NCI-H446 treated with DMSO at 0.1 percent for 48 hours (cell line): ENCODE measurements around the gene UTP11.
"Not testable (repeated sequence)": the region's sequence is repeated elsewhere in the genome, so short reads cannot be mapped to it uniquely, and the experiment has no call there.

Source experiments
- DNase-seq: peaks from one replicate; lab custom pipeline; 2025; lab: John Stamatoyannopoulos, UW

UTP11 gene, protein sequence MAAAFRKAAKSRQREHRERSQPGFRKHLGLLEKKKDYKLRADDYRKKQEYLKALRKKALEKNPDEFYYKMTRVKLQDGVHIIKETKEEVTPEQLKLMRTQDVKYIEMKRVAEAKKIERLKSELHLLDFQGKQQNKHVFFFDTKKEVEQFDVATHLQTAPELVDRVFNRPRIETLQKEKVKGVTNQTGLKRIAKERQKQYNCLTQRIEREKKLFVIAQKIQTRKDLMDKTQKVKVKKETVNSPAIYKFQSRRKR

DNA sequence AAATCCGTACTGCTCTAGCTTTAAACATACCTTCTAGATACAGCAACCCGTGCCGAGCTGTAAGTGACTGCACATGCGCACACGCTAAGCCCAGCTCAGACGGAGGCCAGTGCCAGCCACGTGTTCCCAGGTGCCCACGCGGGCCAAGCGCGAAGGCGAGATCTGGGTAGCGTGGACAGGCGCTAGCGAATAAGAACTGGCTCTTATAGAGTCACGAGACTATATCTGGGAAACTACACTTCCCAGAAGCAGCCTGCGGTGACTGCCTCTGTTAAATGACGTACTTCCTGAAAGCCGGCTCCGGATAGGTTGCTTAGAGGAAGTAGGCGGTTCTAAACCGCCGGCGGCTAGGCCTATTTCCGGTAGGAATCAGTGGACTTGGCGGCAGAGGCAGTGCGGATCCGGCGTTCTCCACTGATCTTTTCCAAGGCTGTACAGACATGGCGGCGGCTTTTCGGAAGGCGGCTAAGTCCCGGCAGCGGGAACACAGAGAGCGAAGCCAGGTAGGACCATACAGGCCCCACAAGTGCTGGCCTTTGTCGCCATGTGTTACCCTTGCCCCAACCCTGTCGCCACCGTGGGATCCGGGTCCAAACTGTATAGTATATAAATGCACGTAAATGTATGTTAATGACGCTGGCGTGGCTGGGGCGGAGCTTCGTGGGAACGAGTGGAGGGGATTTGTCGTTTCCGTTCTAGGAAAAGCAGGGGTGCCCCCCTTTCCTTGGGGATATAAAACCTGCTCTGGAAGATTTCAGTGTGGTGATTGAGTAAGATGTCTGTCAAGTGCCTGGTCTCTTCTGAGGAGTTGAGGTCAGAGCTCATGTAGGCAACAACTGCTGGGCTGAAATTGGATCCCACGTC is at the start of gene UTP11:
UTP11 (plus strand) TSS at position 372 of the 864 bp plus-strand sequence; CDS start at position 441, 69 bp downstream.
- peak; percentile 99 for DNase-seq

DNA sequence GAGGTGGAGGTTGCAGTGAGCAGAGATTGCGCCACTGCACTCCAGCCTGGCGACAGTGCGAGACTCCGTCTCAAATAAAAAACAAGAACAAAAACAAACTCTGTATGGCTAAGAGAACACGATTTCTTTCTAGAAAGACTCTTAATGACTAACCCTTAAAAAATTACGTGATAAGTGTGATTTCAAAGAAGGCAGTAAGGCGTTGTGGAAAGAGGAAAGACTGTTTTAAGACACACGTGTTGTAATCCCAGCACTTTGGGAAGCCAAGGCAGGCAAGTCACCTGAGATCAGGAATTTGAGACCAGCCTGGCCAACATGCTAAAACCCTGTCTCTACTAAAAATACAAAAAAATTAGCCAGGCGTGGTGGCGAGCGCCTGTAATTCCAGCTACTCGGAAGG is 48.4 kb upstream of the UTP11 start:
- not testable (repeated sequence) for DNase-seq

DNA sequence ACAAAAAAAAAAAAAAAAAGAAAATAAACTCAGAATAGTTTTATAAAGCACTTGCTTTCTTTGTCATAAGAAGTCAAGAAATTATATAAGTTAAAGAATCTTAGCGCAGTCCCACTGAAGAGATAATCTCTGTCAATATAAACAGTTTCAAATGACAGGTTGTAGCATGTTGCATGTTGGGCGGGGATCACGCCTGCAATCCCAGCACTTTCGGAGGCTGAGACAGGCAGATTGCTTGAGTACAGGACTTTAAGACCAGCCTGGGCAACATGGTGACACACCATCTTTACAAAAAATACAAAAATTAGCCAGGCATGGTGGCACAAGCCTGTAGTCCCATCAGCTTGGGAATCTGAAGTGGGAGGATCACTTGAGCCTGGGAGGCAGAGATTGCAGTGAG is 47.2 kb upstream of the UTP11 start:
- no peak for DNase-seq

DNA sequence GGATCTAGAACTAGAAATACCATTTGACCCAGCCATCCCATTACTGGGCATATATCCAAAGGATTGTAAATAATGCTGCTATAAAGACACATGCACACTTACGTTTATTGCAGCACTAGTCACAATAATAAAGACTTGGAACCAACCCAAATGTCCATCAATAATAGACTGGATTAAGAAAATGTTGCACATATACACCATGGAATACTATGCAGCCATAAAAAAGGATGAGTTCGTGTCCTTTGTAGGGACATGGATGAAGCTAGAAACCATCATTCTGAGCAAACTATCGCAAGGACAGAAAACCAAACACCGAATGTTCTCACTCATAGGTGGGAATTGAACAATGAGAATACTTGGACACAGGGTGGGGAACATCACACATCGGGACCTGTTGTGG is 38.9 kb upstream of the UTP11 start:
- DNase-seq, result not testable (repeated sequence)

DNA sequence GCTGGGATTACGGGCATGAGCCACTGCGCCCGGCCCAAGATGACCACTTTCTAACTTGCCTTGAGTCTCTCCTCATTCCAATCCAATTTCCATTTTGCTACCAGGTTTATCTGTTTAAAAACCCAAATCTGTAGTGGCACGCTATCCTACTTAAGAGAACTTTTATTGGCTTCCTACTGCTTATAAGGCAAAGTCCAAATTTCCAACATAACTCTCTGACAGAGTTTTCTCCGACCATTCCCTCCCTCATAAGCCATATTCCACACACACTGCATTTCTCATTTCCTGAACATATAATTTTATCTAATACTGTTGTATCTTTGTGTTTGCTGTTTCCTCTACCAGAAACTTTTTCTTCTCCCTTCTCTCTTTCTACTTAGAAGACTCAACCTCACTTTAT is 38.0 kb upstream of the UTP11 start:
- DNase-seq, result no peak

DNA sequence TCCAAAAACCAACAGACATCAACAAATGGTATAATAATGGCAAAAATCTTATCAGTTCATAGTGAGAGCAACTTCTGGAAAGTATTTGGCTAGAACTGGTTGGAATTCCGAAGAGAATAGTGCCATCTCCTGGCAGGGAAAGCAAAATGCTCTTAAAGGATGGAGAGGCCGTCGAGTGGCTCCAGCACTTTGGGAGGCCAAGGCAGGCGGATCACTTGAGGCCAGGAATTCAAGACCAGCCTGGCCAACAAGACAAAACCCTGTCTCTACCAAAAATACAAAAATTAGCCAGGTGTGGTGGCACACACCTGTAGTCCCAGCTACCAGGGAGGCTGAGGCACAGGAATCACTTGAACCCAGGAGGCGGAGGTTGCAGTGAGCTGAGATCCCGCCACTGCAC is 37.5 kb upstream of the UTP11 start:
- DNase-seq, result peak; percentile 5

DNA sequence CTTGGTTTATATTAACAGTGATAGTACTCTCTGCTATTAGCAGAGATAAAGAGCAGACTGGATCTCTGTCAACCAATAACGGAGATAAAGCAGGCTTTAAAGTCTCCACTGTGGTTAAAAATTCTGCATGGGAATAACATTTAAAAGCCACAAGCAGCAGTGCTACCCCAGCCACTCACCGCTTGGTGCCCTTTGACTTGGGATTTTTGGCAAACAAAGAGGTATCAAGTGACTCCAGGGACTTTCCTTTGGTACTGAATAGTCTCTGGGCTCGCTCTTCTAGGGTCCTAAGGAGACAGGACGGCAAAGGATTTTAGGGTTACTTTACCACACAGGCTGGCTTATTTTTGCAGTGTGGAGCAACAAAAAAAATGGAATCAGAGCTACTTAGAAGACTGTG is 34.0 kb upstream of the UTP11 start:
- DNase-seq, result no peak

DNA sequence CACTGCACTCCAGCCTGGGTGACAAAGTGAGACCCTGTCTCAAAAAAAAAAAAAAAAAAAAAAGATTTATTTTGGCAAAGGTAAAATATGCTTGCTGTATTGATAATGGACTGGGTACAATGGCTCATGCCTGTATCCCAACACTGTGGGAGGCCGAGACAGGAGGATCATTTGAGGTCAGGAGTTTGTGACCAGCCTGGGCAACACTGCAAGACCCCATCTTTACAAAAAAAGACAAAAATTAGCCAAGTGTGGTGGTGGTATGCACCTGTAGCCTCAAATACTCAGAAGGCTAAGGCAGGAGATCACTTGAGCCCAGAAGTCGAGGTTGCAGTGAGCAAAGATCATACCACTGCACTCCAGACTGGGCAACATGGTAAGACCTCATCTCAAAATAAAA is 29.0 kb upstream of the UTP11 start:
- DNase-seq, result no peak

DNA sequence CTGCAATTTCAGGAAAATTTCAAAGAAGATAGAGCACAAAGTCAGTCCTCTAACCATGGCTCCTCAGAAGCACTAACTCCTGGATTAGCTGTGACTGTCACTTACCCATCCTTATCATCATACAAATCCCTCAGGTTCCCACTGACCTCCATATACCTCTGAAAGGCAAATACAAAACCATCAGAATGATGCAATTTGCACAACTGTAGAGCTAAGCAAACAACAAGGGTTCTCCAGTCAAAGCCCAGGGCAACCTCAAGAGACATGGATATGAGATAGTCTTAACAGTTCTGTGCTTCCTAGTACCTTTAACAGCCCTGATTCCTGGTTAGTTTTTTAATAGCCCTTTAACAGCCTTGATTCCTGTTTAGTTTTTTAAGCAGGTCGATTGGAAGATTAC is 24.9 kb upstream of the UTP11 start:
- DNase-seq, result no peak

DNA sequence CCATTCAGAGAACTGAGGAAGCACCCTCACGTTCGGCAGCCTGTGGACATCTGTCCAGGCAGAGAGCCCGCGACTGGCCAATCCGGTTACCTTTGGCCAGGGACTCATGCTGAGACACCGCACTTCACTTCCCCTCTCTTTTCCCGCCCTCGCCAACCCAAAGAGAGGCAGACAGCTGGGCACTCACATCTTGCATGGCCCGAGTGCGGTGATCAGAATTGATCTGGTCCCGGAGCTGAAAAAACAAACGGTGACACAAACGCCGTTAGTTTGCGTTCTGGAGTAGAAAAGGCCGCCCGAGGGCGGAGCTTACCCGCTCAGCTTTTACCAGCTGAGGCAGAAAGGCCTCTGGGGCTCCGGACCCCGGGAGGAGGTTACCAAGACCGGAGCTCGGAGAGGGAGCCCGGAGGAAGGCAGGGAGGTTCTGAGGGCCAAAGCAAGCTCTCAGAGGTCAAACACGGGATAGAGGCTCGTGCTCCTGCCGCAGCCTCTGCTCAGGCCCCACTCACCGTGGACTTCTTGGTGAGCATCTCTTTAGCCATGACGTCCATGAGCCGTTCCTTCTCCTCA is 23.1 kb upstream of the UTP11 start:
- peak; percentile 7 for DNase-seq

DNA sequence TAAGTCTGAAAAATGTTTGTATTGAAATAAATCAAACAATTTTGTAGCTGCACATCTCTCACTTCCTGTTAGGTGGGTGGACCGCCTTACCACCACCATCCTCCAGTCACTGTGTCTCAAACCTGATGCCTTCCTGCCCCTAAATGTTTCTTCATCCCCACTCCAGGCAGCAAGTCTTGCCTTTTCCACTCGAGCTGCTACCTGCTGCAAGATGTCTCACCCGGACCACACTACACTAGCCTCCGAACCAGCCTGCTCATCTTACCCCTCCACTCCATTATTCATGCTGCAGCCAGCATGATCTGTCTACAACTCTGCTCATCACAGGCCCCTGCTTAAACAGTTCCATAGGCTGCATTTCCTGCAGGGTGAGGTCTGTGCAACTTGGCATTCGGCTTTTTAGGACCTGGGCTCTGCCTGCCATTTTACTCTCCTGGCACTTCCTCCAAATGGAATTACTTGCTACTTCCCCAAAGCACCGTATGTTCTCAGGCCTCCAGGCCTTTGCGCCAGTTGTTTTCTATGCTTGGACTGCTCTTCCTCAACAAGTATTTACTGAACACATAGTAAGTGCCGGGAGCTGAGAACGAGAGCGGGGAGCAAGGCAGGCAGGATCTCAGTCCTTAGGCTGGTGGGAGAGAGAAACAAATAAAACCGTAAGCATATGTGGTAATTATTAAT is 17.5 kb upstream of the UTP11 start:
- no peak for DNase-seq

DNA sequence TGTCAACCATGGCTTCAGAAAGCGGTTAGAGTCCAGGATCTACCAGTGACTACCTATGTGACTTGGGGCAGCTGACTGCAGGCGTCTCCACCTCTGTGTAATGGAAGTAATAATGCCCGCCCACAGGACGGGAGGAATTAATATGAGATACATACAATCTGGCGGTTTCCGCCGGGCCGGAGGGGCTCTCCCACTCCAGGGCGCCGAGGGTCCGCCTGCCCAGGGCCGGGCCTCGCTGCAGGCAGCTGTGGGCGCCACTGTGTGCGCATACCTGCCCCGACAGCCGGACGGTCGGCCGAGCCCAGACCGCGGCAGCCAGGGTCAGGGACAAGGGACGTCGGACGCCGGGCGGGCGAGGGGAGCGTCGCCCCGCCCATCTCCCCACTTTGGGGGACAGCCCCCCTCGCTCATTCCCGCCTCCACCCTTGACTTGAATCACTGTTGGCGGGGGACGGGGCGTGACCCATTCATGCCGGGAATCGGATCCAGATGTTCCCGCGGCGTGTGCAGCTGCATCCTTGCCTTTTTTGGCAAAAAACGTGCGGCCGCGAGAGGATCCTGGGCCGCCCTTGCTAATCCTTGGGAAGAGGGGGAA is 16.7 kb upstream of the UTP11 start:
- DNase-seq, result no peak

DNA sequence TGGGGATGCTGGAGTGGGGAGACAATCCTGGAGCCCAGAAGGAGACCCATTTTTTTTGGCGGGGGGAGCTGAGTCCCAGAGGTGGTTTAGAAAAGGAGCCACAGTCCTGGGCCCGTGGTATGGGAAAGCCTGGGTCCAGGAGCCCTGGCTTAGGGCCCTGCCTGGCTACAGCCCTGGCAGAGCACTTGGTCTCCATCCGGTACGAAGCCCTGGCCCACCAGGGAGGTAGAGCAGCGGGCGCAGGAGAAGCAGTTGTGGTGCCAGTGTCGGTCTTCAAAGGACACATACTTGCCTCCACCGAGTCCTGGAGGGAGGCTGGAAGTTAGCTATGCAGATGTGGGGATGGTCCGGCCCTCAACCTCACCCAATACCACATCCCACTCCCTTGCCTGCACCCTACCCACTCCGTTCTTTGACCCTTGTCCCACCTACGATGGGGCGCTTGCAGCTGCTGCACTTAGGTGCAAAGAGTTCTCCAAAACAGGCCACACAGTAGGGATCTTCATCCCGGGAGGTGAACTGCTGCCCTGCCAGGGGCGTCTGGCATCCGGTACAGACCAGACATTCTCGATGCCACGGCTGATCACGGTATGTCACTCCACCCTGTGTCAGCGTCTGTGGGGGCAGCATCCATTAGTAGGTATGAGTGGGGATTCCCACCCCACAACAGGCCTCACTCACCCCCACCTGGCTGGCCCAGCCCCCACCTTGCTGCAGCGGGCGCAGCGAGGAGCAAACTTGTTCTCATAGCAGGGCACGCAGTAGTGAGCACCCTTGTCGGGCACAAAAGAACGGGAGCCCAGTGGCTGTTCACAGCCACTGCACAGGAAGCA is 15.1 kb upstream of the UTP11 start:
- DNase-seq, result no peak

DNA sequence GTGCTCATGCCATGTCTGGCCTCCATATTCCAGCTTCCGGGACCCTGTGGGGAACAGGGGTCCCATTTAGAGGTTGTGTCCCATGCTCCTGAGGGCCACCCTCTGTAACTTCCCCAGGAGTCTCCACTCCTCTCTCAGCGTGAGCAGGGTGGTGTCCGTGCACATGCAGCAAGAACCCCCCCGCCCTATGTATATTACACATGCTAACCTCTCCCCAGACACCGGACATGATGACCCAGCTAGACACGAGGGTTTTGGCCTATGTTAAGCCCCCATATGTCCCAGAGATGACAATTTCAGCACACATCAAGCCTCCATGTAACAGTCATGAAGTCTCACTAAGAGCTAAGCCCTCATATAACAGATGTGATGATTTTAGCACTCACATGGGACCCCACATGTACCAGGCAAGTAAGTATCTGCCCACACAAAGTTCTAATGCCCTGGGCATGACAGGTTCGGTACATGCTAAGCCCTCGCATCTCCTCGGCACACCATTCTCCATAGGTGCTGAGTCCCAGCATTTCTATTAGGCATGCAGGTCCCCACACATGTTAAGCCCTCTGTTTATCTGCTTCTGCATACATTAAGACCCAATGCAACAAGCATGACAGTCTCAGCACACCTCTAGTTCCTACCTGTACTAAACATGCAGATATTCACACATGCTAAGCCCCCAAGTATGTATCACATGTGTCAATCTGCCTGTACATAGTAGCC is 14.3 kb upstream of the UTP11 start:
- DNase-seq, result no peak

DNA sequence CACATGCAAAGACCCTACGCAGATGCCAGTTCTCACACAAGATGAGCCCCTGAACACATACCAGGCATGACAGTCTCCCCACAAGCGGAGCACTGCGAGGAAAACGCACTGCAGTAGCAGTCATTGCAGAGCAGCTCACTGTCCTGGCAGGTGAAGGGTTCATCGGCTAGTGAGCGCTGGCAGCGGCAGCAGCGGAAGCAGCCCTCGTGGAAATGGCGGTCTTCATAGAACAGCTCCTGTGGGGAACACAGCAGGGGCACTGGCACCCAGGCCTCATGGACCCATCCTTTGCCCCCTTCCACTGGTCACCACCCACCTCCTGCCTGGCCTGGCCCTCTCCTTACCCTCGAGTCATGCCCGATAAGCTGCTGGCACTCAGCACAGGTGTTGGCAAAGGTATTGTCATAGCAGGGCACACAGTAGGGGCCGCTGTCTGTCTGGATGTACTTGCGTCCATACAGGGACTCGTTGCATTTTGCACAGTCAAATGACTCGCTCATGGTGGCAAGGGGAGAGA is 13.6 kb upstream of the UTP11 start:
- no peak for DNase-seq

DNA sequence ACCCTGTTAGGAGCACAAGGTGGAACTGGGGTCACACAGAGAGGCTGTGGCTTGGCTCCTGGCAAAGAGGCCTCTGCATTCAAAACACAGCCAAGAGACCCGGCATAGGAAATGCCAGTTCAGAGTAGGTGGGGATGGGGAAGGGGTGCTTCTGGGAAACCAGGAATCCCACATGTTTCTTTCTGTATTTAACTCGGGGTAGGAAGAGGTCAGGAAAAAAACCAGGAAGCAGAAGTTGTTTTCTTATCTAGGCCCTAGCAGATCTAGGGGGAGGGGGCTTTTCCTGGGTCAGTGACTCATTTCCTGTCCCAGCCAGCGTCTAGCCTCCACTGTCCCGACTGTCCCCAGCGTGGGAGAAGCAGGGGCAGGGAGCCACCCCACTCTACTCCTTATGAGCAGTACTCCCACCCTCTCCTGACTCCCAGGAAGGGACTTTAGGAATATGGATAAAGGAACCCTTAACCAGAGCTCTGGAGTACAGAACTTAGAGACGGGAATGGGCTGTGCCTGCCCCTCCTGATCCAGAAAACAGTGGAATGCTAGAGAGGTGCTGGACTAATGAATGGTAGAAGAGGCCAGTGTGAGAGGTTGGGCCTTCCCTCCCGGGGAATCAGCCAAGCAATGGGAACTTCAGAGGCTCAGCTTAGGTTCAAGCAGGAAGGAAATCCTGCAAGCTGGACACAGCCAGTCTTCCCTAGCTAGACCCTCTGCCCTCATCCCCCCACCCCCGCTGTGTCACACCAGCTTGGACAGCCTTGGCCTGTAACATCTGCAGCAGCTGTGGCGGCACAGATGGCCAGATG is 12.9 kb upstream of the UTP11 start:
- no peak for DNase-seq

DNA sequence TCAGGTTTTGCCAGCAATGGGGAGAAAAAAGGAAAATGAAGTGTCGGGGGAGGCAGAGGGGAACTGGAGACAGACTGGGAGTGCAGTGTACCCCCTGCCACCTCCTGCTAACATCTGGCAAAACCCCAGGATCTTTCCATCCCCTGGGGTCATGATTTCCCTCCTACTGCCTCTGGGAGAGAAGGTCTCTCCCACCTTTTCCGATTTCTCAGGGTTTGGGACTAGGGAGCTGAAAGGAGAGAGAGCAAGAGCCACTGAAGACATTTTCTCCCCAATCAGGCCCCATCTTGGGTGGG is 12.4 kb upstream of the UTP11 start:
- no peak for DNase-seq

DNA sequence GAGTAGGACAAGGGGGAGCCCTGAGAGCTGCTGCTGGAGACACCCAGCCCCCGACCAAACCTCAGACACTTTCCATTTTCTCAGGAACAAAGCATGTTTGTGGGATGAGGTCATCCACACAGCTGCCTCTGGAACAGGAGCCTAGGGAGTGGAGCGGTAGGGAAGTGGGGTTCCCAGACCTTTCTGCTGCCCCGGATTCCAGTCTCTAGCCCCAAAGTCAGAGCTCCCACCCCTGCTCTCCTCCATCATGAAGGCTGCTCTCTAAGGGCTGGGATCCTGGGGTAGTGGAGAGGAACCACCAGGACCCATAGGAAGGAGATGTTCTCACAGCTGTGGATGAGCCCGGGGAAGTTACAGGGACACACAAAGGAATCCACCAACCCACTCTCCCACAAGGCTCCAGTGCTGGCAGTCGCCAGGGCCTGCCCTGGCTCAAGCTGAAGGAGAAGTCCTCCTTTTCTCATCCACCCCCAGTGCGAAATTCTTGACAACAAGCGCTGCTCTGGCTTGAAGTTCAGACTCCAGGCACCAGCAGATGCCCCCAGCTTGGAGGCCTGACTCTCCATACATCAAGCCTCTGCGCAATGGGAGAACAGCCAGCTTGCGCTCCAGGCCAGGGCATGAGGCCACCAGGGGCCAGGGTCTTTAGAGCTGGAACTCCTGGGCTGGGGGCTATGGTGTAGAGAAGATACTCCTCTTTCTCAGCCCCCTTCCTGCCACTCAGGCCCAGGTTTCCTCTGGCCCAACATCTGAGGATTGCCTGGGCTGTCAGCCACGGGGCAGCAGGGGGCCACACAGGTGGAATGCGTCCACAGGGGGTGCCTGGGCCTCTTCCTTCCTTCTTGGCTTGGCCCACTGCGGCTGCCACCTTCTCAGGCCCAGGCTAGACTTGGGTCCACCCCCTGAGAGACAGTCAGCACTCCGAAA is 11.7 kb upstream of the UTP11 start:
- DNase-seq, result no peak
